Measurements from ENCODE around the gene TGM6.
A peak's percentile ranks its signal among the peaks of the same experiment; 100 is the strongest.

Gene TGM6

GRCh38 chr20:2455771-2456497 is 75.2 kb downstream of the TGM6 start:
- DNase-seq (ENCODE audit: low spot score) = no peak

DNA sequence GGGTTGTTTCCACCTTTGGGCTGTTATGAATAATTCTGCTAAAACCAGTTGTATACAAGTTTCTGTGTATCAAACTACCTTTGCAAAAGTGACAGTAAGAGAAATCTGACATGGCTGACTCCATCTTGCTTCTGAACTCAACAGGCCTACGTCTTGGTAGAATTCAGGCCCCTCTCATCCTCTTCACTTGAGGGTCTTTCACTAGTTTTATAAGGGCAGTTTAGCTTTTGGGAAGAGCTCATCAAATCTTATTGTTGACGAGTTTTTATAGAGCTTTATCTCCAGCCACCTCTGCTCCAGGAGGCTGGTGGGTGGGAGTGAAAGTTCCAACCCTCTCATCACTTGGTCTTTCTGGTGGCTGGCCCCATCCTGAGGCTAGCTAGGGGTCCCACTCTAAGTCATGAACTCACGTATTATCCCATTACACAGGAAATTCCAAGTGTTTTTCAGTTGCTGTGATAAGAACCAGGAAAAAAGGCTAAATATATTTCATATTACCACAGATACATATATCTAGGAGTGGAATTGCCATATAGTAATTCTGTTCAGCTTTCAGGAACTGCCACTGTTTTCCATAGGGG is 78.3 kb downstream of the TGM6 start:
- no peak for DNase-seq (ENCODE audit: low spot score)

DNA sequence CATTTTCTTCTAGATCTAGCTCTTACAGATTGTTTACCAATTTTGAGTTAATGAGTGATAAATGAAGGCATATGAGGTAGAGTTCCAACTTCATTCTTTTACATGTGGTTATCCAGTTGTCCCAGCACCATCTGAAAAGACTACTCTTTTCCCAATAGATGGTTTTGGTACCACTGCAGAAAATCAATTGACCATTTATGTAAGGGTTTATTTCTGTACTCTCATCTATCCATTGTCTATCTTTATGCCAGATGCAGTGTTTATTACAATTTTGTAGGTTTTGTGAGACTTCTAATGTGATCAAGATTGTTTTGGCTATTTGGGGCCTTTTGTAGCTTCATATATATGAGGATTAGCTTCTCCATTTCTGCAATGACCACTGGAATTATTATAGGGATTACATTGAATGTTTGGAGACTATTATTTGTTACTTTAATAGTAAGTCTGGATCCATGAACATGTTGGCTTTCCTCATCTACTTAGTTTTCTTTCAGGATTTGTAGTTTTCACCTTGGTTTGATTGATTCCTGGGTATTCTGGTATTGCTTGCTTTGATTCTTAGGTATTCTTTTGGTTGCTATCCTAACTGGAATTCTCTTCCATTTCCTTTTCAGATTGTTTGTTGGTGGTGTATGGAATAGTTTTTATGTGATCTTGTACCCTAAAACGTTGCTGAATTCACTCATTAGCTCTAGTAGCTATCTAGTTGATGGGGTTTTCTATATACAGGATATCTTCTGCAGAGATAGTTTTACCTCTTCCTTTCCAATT is 79.5 kb downstream of the TGM6 start:
- no peak for DNase-seq (ENCODE audit: low spot score)

- no peak for DNase-seq (ENCODE audit: low spot score)
Measured at GRCh38 chr20:2460752-2461424, 80.2 kb downstream of the TGM6 start.

DNA sequence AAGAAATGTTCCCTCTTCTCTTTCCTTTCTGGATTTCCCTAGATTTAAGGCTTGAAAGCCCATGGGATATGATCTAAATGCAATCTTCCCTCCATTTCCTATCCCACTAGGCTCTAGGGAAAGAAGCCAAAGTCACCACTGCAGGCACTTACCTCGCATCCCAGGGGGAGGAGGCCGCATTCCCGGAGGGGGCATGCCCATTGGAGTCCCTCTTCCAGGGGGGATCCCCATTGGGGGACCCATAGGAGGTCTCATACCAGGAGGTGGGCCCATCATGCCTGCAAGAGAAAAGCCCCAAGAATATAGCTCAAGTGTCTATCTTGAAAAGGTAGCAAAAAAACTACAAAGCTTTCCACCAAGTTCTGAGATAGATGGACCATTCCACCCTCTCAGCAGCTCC is 81.8 kb downstream of the TGM6 start:
- no peak for DNase-seq (ENCODE audit: low spot score)

- DNase-seq (ENCODE audit: low spot score) = no peak
Measured at GRCh38 chr20:2463616-2464365, 83.1 kb downstream of the TGM6 start.

DNA sequence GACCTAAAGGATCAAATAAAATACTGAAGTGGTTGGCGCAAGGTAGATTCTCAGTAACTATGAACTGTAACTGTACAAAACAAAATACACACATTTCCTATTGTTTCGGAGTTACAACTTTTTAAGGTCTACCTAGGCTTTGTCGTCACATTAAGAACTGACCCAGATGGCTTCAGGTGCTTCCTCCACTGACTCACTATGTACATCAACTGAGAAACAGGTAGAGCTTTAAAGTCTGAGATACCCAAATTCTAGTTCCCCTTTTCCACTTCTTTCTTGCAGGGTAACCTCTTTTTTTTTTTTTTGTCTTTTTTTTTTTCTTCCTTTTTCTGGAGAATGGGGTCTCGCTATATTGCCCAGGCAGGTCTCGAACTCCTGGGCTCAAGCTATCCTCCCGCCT is 84.4 kb downstream of the TGM6 start:
- DNase-seq (ENCODE audit: low spot score) = no peak

GRCh38 chr20:2467412-2467811 is 86.7 kb downstream of the TGM6 start:
- no peak for DNase-seq (ENCODE audit: low spot score)

DNA sequence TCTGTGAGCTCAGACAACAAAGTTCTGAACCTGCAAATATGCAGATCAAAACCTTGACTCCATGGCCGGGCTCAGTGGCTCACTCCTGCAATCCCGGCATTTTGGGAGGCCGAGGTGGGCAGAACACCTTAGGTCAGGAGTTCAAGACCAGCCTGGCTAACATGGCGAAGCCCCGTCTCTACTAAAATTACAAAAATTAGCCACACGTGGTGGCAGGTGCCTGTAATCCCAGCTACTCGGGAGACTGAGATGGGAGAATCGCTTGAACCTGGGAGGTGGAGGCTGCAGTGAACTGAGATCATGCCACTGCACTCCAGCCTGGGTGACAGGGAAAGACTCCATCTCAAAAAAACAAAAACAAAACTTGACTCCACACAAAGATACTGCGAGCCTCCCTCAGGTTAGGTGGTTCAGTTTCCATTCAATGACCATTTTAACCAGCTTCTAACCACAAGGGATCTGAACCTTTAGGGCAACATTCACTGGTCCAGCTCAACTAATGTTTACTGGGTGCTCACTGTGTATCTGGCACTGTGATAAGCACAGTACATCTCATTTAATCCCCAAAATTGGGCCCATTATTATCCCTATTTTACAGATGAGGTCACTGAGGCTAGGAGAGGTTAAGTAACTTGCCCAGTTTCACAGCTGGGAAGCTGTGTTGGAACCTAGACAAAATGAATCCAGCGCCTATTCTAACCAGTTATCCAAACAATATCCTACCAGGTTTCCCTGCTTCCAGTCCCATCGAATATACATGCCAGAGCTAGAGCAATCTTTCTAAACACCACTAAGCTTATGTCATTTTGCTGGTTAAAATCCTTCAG is 88.1 kb downstream of the TGM6 start:
- DNase-seq (ENCODE audit: low spot score) = no peak

GRCh38 chr20:2469991-2470422 is 89.3 kb downstream of the TGM6 start:
- peak; percentile 71 for DNase-seq (ENCODE audit: low spot score)

GRCh38 chr20:2470423-2471193 is 89.9 kb downstream of the TGM6 start, which contains the start of gene SNRPB:
Gene SNRPB (minus strand): TSS chr20:2470789. CDS start chr20:2470690, 99 bp downstream.
- DNase-seq (ENCODE audit: low spot score) = peak; percentile 96

- DNase-seq (ENCODE audit: low spot score) = no peak
Measured at GRCh38 chr20:2473516-2473915, 92.8 kb downstream of the TGM6 start.

DNA sequence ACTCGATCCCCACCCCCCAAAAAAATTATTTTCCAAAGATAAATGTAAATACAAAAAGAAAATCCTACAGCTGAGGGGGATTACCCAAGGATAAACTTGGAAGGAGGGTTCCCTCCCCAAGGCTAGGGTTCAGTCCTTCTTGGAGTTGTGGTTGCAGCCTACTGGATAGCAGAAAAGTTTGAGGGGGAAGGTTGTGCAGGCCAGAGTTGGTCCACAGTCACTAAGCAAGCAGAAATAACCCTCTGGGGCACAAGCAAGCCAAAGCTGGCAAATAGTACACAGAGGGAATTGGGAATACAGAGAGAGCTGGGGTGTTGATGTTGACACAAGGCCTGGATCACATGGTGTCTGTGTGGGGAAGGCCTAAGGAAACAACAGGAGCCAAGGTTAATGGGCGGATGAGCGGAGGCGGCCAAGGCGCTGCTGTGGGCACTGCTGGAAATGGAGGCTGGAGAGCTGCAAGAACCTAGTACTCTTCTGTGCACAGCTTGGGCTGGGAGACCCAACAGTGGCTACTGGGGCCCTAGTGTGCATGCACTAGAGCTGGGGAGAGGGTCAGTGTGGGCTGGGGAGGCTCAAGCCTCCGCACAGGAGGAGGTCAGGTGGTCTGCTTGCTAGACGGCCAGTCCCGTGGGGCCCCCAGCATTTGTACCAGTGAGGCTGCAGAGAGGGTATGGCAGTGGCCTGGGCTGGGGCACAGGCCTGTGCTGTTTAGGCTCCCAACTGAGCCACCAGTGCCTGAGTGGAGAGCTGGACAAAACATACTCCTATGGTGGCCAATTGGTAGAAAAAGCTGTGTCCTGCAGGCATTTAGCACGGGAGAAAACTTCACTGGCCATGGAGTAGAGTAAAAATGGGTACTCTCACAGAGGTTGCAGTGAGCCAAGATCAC is 95.4 kb downstream of the TGM6 start:
- no peak for DNase-seq (ENCODE audit: low spot score)

DNA sequence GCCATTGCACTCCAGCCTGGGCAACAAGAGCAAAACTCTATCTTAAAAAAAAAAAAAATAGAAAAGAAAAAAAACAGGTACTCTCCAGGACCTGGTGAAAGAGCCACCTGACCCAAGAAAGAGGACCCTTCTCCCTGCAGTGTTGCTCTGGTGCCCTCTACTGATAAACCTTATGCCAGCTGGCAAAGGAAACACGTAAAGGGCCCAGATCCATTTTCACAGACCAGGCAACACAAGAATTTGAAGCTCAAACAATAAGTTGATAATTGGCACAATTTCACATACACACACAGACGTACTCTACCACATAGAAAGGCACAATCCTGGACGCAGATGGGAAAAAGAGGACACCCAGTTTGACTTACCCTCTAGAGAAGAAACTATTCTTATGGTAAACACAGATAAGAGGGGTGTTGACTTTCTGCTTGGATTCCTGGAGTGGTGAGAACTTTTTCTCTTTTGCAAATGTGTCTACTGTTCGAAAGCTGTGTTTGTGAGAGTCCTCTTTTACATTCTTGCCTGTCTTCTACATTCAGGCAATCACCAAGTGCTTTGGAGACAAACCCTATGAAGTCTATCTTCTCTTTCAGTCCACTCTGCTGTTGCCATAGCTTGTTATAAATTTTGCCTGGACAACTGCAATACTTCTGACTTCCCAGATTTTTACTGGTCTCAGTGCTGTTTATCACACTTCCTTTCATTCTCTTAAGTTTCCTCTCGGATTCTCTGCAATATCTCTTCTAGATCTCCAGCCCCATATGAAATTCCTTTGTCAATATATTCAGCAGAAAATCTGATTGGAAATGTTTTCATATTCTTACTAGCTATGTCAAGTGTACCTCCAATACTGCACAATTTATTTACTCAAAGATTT is 96.3 kb downstream of the TGM6 start:
- DNase-seq (ENCODE audit: low spot score) = no peak

- DNase-seq (ENCODE audit: low spot score) = no peak
Measured at GRCh38 chr20:2480381-2480780, 99.7 kb downstream of the TGM6 start.
